Measurements from ENCODE around the gene NLRX1. TPM values are rescaled to one million over a fixed set of nuclear protein-coding genes. Genes with fewer than 3 reads are reported as not detected.

The NLRX1 gene
- total RNA-seq, 1 donor from 2014 or later, result 9.3 TPM

DNA sequence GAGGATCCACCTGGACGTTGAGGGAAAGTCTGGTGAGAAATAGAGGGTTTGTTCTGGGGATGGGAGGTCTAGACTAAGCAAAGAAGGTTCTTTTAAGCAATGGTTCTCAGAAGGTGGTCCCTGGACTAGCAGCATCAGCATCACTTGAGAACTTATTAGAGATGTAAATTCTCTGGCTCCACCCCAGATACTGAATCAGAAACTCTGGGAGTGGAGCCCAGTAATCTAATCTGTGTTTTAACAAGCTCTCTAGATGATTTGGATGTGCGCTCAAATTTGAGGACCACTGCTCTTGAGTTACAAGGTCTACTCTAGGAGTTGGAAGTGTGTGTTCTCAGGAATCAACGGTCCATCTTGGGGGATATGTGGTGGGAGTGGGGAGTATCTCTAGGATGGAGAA is 23.0 kb upstream of the NLRX1 start:
- Mint-ChIP-seq H3K9me3 (no peaks in the 10 kb centered on the region), H3K36me3 (ENCODE audit: low read depth) (no peaks in the 10 kb centered on the region), H3K27me3 (ENCODE audit: low read depth) (peaks cover 59% of the 10 kb centered on the region), H3K4me3 (no peak overlapping the region), H3K27ac (ENCODE audit: unreplicated experiment) (no peak overlapping the region), H3K4me1 (peaks cover 12% of the 10 kb centered on the region)
- TF ChIP-seq, protein P1, sequence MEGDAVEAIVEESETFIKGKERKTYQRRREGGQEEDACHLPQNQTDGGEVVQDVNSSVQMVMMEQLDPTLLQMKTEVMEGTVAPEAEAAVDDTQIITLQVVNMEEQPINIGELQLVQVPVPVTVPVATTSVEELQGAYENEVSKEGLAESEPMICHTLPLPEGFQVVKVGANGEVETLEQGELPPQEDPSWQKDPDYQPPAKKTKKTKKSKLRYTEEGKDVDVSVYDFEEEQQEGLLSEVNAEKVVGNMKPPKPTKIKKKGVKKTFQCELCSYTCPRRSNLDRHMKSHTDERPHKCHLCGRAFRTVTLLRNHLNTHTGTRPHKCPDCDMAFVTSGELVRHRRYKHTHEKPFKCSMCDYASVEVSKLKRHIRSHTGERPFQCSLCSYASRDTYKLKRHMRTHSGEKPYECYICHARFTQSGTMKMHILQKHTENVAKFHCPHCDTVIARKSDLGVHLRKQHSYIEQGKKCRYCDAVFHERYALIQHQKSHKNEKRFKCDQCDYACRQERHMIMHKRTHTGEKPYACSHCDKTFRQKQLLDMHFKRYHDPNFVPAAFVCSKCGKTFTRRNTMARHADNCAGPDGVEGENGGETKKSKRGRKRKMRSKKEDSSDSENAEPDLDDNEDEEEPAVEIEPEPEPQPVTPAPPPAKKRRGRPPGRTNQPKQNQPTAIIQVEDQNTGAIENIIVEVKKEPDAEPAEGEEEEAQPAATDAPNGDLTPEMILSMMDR (conservative IDR thresholded peaks at IDR 0.05), result no peak
- DNase-seq (ENCODE audit: low read depth, low spot score), result no peak

DNA sequence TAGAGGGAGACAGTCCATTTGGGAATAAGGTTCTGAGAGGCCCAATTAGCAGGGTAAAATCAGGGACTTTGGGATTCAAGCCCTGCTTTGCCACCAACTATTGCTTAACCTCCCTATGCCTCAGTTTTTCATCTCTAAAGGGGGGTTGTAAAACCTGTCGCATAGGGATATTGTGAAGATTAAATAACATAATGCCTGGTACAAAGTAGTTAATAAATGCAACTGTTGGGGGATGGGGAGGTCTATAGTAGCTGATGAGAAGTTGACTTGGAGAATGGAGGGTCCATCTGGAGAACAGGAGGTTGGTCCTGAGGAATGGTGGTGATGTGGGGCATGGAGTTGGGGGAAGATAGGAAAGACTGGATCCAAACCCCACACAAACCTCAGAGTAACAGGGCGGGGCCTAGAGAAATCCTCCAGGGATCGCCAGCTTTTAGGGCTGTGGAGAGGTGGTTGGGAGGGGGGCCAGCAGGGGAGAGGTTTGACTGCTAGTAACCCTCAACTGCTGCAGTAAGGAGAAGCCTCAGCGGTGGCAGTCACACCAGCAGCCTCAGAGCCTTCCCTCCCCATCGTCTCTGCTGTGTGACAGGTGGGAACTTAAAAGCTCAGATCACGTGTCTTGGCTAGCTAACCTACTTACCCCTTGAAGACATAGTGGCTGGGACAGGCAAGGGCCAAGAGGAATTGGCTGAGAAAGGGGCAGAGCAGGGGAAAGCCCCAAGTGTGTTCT is 20.8 kb upstream of the NLRX1 start:
- TF ChIP-seq, protein P1 (conservative IDR thresholded peaks at IDR 0.05), result no peak
- peaks cover 12% of the 10 kb centered on the region for H3K4me1 Mint-ChIP-seq
- no peaks in the 10 kb centered on the region for H3K36me3 Mint-ChIP-seq (ENCODE audit: low read depth)
- H3K27me3 Mint-ChIP-seq (ENCODE audit: low read depth), result peaks cover 70% of the 10 kb centered on the region
- peak overlapping the region; percentile 74 for H3K4me3 Mint-ChIP-seq
- no peak overlapping the region for H3K27ac Mint-ChIP-seq (ENCODE audit: unreplicated experiment)
- H3K9me3 Mint-ChIP-seq, result no peaks in the 10 kb centered on the region
- no peak for DNase-seq (ENCODE audit: low read depth, low spot score)

DNA sequence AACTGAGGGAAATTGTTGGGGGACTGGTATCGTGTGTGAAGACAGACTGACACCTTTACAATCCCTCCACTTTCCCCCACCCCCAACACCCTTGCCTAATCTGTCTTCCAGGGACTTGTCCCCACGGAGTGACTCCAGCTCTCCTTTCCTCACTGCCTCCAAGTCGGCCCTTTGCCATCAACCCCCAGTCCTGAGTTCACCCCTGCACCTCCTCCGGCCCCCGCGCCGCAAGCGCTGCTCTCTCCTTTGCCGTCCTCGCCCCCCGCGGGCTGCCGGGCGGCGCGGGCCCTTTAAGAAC is 19.9 kb upstream of the NLRX1 start:
- H3K27me3 Mint-ChIP-seq (ENCODE audit: low read depth), result peaks cover 70% of the 10 kb centered on the region
- DNase-seq (ENCODE audit: low read depth, low spot score), result no peak
- no peak overlapping the region for H3K27ac Mint-ChIP-seq (ENCODE audit: unreplicated experiment)
- peaks cover 12% of the 10 kb centered on the region for H3K4me1 Mint-ChIP-seq
- no peaks in the 10 kb centered on the region for H3K36me3 Mint-ChIP-seq (ENCODE audit: low read depth)
- no peaks in the 10 kb centered on the region for H3K9me3 Mint-ChIP-seq
- TF ChIP-seq, protein P1 (conservative IDR thresholded peaks at IDR 0.05), result no peak
- H3K4me3 Mint-ChIP-seq, result peak overlapping the region; percentile 74

DNA sequence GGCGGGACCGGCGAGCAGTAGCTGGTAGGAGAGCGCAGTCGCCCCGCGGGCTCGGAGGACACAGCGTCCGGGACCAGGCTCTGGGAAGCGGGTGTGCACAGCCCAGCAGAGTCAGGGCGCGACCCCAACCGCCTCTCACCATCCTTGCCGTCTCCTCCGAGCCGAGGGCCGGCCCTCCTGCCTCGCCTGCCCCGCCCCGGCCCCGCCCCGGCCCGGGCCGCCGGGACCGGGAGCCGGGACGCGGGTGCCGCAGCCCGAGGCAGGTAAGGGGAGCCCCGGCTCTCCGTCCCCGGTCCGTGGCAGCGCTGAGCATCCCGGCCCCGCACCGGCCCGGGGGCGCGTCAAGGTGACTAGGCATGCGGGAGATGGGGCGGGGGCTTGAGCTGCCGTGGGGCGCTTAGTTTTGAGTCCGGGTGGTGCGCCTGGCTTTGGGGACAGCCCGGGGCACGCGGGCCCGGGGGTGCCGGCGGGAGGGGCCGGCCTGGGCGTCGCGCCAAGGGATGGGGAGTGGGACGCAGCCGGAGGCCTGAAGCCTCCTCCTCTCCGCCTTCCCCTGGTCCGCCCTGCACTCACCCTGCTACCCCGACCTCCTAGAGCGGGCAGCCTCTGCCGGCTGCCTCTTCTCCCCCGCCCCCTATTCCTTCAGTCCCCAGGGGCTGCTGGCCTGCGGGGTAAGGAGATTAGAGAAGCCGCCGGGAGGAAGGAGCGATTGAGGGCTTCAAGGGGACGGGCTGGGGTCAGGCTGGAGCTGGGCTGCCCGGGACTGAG is 19.3 kb upstream of the NLRX1 start, which contains the start of gene ABCG4:
Gene ABCG4 (plus strand): TSS at position 35 of the 768 bp plus-strand sequence. CDS start 914 bp downstream, outside the sequence.
- Mint-ChIP-seq H3K9me3 (no peaks in the 10 kb centered on the region), H3K36me3 (ENCODE audit: low read depth) (no peaks in the 10 kb centered on the region), H3K27me3 (ENCODE audit: low read depth) (peaks cover 68% of the 10 kb centered on the region), H3K4me1 (peaks cover 12% of the 10 kb centered on the region), H3K4me3 (peak within 1 kb of the TSS; percentile 81), H3K27ac (ENCODE audit: unreplicated experiment) (no peak within 1 kb of the TSS)
- TF ChIP-seq, protein P1 (conservative IDR thresholded peaks at IDR 0.05), result no peak
- peak; percentile 31 for DNase-seq (ENCODE audit: low read depth, low spot score)

DNA sequence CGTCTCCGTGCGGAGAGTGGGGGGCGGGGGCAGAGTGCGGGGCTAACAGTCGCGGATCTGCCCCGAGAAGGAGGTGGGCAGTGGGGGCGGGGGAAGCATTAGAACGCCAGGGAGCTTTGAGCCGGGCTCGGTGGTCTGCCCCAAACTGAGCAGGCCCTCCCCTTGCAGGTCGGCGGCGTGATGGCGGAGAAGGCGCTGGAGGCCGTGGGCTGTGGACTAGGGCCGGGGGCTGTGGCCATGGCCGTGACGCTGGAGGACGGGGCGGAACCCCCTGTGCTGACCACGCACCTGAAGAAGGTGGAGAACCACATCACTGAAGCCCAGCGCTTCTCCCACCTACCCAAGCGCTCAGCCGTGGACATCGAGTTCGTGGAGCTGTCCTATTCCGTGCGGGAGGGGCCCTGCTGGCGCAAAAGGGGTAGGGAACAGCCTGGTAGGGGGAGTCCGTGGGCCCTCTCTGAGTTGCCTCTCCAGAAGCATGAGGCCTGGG is 18.7 kb upstream of the NLRX1 start:
- no peak for DNase-seq (ENCODE audit: low read depth, low spot score)
- no peaks in the 10 kb centered on the region for H3K9me3 Mint-ChIP-seq
- TF ChIP-seq, protein P1 (conservative IDR thresholded peaks at IDR 0.05), result no peak
- H3K27me3 Mint-ChIP-seq (ENCODE audit: low read depth), result peaks cover 68% of the 10 kb centered on the region
- peaks cover 10% of the 10 kb centered on the region for H3K4me1 Mint-ChIP-seq
- H3K36me3 Mint-ChIP-seq (ENCODE audit: low read depth), result no peaks in the 10 kb centered on the region
- no peak overlapping the region for H3K27ac Mint-ChIP-seq (ENCODE audit: unreplicated experiment)
- H3K4me3 Mint-ChIP-seq, result peak overlapping the region; percentile 81

Measured in neural crest cell (in vitro differentiated cells).